ENCODE data around the gene SOS1. TPM values are rescaled to one million over a fixed set of nuclear protein-coding genes. Genes with fewer than 3 reads are reported as not detected.

Gene SOS1
- total RNA-seq, 1 donor from 2014 or later, result 11.7 TPM

DNA sequence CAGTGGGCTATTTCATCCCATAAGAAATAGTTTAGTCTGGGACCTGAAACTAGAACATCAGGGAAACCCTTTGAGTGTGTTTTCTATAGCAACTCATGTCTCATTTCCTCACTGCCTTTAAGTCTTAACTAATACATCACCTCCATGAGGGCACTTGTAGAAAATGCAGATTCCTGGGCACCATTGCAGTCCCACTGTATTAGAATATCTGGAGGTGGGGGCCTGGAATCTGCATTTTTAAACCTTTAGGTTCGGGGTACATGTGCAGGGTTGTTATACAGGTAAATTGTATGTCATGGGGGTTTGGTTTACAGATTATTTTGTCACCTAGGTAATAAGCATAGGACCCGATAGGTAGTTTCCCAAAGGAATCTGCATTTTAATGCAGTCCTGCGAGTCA lies 143.8 kb downstream of the SOS1 start:
- DNase-seq (ENCODE audit: low read depth), result no peak
- TF ChIP-seq, protein P1, sequence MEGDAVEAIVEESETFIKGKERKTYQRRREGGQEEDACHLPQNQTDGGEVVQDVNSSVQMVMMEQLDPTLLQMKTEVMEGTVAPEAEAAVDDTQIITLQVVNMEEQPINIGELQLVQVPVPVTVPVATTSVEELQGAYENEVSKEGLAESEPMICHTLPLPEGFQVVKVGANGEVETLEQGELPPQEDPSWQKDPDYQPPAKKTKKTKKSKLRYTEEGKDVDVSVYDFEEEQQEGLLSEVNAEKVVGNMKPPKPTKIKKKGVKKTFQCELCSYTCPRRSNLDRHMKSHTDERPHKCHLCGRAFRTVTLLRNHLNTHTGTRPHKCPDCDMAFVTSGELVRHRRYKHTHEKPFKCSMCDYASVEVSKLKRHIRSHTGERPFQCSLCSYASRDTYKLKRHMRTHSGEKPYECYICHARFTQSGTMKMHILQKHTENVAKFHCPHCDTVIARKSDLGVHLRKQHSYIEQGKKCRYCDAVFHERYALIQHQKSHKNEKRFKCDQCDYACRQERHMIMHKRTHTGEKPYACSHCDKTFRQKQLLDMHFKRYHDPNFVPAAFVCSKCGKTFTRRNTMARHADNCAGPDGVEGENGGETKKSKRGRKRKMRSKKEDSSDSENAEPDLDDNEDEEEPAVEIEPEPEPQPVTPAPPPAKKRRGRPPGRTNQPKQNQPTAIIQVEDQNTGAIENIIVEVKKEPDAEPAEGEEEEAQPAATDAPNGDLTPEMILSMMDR (conservative IDR thresholded peaks at IDR 0.05; ENCODE audit: low read depth, low read length), result no peak
- H3K4me3 ChIP-seq (ENCODE audit: low read depth, low read length), result no peak overlapping the region

DNA sequence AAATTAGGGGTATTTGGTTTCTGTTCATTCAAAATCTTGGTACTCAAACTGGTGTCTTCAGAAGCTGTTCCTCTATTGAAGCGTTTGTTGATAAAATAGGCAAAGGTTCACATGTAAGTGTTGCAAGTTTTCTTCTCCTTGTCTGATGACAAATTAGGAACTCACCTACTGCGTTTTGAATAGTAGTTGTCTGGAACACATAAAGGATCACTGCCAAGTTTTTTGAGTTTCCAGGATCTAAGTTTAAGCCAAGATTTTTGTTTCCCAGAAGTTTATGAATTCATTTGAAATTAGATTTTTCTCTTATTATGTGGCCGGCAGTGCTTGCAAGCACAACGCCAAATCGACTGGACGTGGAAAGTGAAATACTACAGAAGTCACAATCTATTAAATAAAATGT lies 145.8 kb downstream of the SOS1 start:
- no peak for DNase-seq (ENCODE audit: low read depth)
- TF ChIP-seq, protein P1 (conservative IDR thresholded peaks at IDR 0.05; ENCODE audit: low read depth, low read length), result no peak
- no peak overlapping the region for H3K4me3 ChIP-seq (ENCODE audit: low read depth, low read length)

DNA sequence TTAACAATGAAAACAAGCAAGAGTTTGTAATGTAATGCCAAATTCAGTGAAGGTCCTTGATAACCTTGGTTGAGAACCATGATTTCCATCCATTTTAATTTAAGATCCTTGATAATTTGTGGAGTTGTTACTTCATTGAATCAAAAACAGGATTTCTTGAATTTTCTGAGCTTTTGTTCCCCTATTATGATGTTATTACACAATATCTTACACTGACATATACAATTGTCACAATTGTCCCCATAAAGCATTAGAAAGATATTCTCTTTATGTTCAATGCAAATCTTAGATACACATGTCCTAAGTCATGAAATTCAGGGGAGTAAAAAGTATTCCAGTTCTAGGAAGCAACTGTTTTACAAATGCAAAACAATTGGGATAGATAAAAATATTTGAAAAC lies 147.6 kb downstream of the SOS1 start:
- TF ChIP-seq, protein P1 (conservative IDR thresholded peaks at IDR 0.05; ENCODE audit: low read depth, low read length), result no peak
- DNase-seq (ENCODE audit: low read depth), result no peak
- no peak overlapping the region for H3K4me3 ChIP-seq (ENCODE audit: low read depth, low read length)

DNA sequence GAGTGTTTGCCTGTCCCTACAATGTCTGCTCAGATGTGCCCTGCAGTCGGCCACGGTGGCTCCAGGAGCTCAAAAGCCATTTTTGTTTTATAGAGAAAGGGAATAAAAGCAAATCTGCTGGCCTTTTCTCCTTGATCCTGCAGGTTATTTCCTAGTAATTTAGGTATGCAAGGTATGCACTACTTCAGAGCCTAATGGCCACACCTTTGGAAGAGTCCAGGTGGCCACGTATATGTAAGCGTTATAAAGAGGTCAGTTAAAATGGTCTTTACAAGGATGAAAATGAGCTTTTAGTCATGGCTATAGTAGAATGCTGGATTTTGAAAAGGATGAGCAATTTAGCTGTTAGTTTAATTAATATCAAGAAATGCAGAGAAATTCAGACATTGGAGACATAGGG lies 149.5 kb downstream of the SOS1 start:
- no peak for DNase-seq (ENCODE audit: low read depth)
- TF ChIP-seq, protein P1 (conservative IDR thresholded peaks at IDR 0.05; ENCODE audit: low read depth, low read length), result no peak
- H3K4me3 ChIP-seq (ENCODE audit: low read depth, low read length), result no peak overlapping the region

DNA sequence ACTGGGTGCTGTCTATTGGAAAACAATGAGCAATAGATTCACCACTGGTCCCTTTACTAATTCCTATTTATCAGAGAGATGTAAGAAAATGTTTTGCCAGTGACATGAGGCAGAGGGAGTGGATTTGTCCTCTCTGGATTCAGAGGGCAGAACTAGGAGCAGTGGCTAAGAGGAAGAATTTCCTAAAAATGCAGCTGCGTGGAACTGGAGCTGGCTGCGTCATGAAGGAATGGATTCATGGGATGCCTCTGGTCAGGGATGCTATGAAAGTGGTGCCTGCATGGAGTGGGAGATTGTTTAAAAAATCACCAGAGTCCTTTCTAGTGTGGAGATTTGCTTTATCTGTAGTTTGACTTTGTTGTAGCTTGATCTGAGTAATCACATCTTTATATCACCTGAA lies 152.8 kb downstream of the SOS1 start:
- TF ChIP-seq, protein P1 (conservative IDR thresholded peaks at IDR 0.05; ENCODE audit: low read depth, low read length), result no peak
- no peak for DNase-seq (ENCODE audit: low read depth)
- no peak overlapping the region for H3K4me3 ChIP-seq (ENCODE audit: low read depth, low read length)

DNA sequence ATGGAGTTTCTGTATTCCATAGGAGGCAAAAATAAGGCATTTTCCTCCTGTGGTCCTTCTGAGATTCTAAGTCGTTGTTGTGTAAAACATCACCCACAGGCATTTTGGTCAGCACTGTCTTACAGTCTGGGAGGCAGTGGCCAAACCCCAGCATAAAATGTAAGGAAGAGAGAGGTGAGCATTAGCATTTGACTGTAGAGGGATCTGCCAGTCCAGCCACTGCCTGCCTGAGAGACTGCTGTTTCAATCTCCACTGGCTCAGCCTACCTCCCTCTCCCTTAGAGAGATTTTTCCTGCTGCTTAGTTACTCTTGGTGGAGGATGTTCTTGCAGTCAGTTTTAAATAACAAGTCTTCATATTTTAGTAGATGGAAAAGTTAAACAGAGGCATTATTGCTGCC lies 154.2 kb downstream of the SOS1 start:
- TF ChIP-seq, protein P1 (conservative IDR thresholded peaks at IDR 0.05; ENCODE audit: low read depth, low read length), result no peak
- no peak for DNase-seq (ENCODE audit: low read depth)
- H3K4me3 ChIP-seq (ENCODE audit: low read depth, low read length), result no peak overlapping the region

DNA sequence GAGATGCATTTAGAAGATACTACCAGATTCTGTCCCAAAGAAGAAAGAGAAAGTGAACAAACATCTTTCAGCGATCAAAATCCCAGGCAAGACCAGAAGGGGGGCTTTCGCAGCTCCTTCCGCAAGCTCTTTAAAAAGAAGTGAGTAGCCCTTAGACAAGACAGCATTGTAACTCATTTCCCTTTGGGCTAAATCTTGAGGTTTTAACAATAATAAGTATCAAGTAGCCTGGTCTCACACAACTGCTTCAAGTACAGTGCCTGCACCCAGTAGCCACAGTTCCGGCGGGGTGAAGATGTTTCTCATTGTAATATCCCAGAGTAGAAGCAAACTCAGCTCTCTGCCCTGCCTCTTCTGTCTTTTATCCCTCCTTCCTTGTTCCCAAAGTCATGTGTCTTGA lies 154.8 kb downstream of the SOS1 start:
- H3K4me3 ChIP-seq (ENCODE audit: low read depth, low read length), result no peak overlapping the region
- no peak for DNase-seq (ENCODE audit: low read depth)
- TF ChIP-seq, protein P1 (conservative IDR thresholded peaks at IDR 0.05; ENCODE audit: low read depth, low read length), result no peak
